Mesodermal cell (in vitro differentiated cells): Measurements from ENCODE around the gene GON7.

Experiments
- H3K27ac ChIP-seq: 2 replicates; pipeline ENCODE4 v1.7.0; 2013; ENCODE audit warnings: mild to moderate bottlenecking, low read depth, low read length, moderate library complexity; ENCODE audit not compliant: severe bottlenecking
- H3K36me3 ChIP-seq: 2 replicates; pipeline ENCODE4 v1.7.1; 2013; ENCODE audit warnings: mild to moderate bottlenecking, low read length, moderate library complexity; ENCODE audit not compliant: control insufficient read depth, insufficient read depth
- H3K4me1 ChIP-seq: one replicate; pipeline ENCODE4 v1.7.1; 2013; ENCODE audit warnings: mild to moderate bottlenecking, low read length; ENCODE audit not compliant: insufficient read depth, control insufficient read depth, poor library complexity, severe bottlenecking
- H3K4me3 ChIP-seq: 2 replicates; pipeline ENCODE4 v1.7.0; 2013; ENCODE audit warnings: low read length, control low read depth, mild to moderate bottlenecking; ENCODE audit not compliant: insufficient read depth, poor library complexity, severe bottlenecking; ENCODE audit errors: extremely low read depth
- H3K9me3 ChIP-seq: 2 replicates; pipeline ENCODE4 v1.7.1; 2013; ENCODE audit warnings: mild to moderate bottlenecking, low read length, moderate library complexity; ENCODE audit not compliant: control insufficient read depth
- WGBS, 2 experiments: methylation state at CpG; one replicate each; pipeline ENCODE4 v1.1.5; 2013; ENCODE audit warnings: missing lambda C conversion rate in 2 of 2; ENCODE audit not compliant: insufficient coverage in 2 of 2; 5-methylcytosine and 5-hydroxymethylcytosine counted together

The GON7 gene

GRCh38 chr14:93230539-93230938, 23.7 kb upstream of the GON7 start:
- Histone ChIP-seq H3K4me3 (no peak overlapping the region), H3K36me3 (peaks cover 29% of the 10 kb centered on the region), H3K4me1 (no peaks in the 10 kb centered on the region), H3K27ac (no peak overlapping the region), H3K9me3 (no peaks in the 10 kb centered on the region)
- WGBS, 2 experiments: 94 to 96% methylated on average over 13 to 16 of the region's 16 CpGs

GRCh38 chr14:93228550-93228949, 21.7 kb upstream of the GON7 start:
- Histone ChIP-seq H3K36me3 (peaks cover 46% of the 10 kb centered on the region), H3K9me3 (no peaks in the 10 kb centered on the region), H3K4me1 (no peaks in the 10 kb centered on the region), H3K4me3 (no peak overlapping the region), H3K27ac (no peak overlapping the region)
- 94 to 96% methylated on average over 4 of the region's 8 CpGs for WGBS, 2 experiments

GRCh38 chr14:93223565-93223964, 16.7 kb upstream of the GON7 start:
- WGBS, 2 experiments: 95 to 96% methylated on average over 22 to 27 of the region's 27 CpGs
- no peak overlapping the region for H3K4me3 ChIP-seq
- no peak overlapping the region for H3K27ac ChIP-seq
- H3K4me1 ChIP-seq: no peaks in the 10 kb centered on the region
- H3K36me3 ChIP-seq: peaks cover 82% of the 10 kb centered on the region
- H3K9me3 ChIP-seq: no peaks in the 10 kb centered on the region

- no peaks in the 10 kb centered on the region for H3K9me3 ChIP-seq
- H3K4me1 ChIP-seq: no peaks in the 10 kb centered on the region
- H3K4me3 ChIP-seq: no peak overlapping the region
- H3K36me3 ChIP-seq: peaks cover 78% of the 10 kb centered on the region
- no peak overlapping the region for H3K27ac ChIP-seq
Observed at GRCh38 chr14:93220509-93220908, 13.6 kb upstream of the GON7 start.

GRCh38 chr14:93219103-93219726, 12.3 kb upstream of the GON7 start:
- Histone ChIP-seq H3K4me1 (no peaks in the 10 kb centered on the region), H3K9me3 (no peaks in the 10 kb centered on the region), H3K36me3 (peaks cover 78% of the 10 kb centered on the region), H3K27ac (no peak overlapping the region), H3K4me3 (no peak overlapping the region)
- 86 to 100% methylated on average over 1 to 2 of the region's 3 CpGs for WGBS, 2 experiments

- Histone ChIP-seq H3K27ac (no peak overlapping the region), H3K9me3 (no peaks in the 10 kb centered on the region), H3K4me3 (no peak overlapping the region), H3K36me3 (peaks cover 69% of the 10 kb centered on the region), H3K4me1 (no peaks in the 10 kb centered on the region)
- WGBS, 2 experiments: no CpG with 5 or more reads among the region's 2 CpGs
Observed at GRCh38 chr14:93214598-93214997, 7.7 kb upstream of the GON7 start.

- Histone ChIP-seq H3K4me1 (no peaks in the 10 kb centered on the region), H3K36me3 (peaks cover 59% of the 10 kb centered on the region), H3K9me3 (no peaks in the 10 kb centered on the region), H3K4me3 (no peak overlapping the region), H3K27ac (no peak overlapping the region)
- 83% methylated on average over 3 of the region's 3 CpGs; no CpG with 5 or more reads in 1 of the 2 experiments for WGBS, 2 experiments
Observed at GRCh38 chr14:93212432-93212831, 5.6 kb upstream of the GON7 start.

GRCh38 chr14:93207468-93208308, 823 bp upstream of the GON7 start:
- no peaks in the 10 kb centered on the region for H3K4me1 ChIP-seq
- no peaks in the 10 kb centered on the region for H3K9me3 ChIP-seq
- peaks cover 19% of the 10 kb centered on the region for H3K36me3 ChIP-seq
- 0 to 2% methylated on average over 14 to 16 of the region's 23 CpGs for WGBS, 2 experiments
- H3K4me3 ChIP-seq: peak overlapping the region; percentile 89
- peak overlapping the region; percentile 59 for H3K27ac ChIP-seq

GRCh38 chr14:93201155-93201704, 5.6 kb downstream of the GON7 start:
- 80 to 94% methylated on average over 1 to 2 of the region's 7 CpGs for WGBS, 2 experiments
- Histone ChIP-seq H3K36me3 (peaks cover 12% of the 10 kb centered on the region), H3K4me3 (no peak overlapping the region), H3K4me1 (no peaks in the 10 kb centered on the region), H3K9me3 (no peaks in the 10 kb centered on the region), H3K27ac (no peak overlapping the region)

- 91 to 96% methylated on average over 4 to 5 of the region's 5 CpGs for WGBS, 2 experiments
- H3K27ac ChIP-seq: no peak overlapping the region
- no peaks in the 10 kb centered on the region for H3K4me1 ChIP-seq
- H3K36me3 ChIP-seq: peaks cover 12% of the 10 kb centered on the region
- H3K4me3 ChIP-seq: no peak overlapping the region
- no peaks in the 10 kb centered on the region for H3K9me3 ChIP-seq
Observed at GRCh38 chr14:93200553-93200952, 6.3 kb downstream of the GON7 start.

- no peaks in the 10 kb centered on the region for H3K4me1 ChIP-seq
- no peaks in the 10 kb centered on the region for H3K9me3 ChIP-seq
- H3K27ac ChIP-seq: no peak overlapping the region
- peaks cover 11% of the 10 kb centered on the region for H3K36me3 ChIP-seq
- H3K4me3 ChIP-seq: no peak overlapping the region
- WGBS, 2 experiments: 96 to 97% methylated on average over 2 to 3 of the region's 4 CpGs
Observed at GRCh38 chr14:93199031-93199430, 7.8 kb downstream of the GON7 start.
